ENCODE results near the gene TNIP1. TPM values are rescaled to one million over a fixed set of nuclear protein-coding genes. Genes with fewer than 3 reads are reported as not detected.
A peak's percentile ranks its signal among the peaks of the same experiment; 100 is the strongest.

Gene TNIP1
- total RNA-seq, 1 donor from 2014 or later: 221 TPM

GRCh38 chr5:151066920-151067319 is 13.9 kb downstream of the TNIP1 start:
- no peak for DNase-seq (ENCODE audit: extremely low read depth, low read depth, low spot score)

DNA sequence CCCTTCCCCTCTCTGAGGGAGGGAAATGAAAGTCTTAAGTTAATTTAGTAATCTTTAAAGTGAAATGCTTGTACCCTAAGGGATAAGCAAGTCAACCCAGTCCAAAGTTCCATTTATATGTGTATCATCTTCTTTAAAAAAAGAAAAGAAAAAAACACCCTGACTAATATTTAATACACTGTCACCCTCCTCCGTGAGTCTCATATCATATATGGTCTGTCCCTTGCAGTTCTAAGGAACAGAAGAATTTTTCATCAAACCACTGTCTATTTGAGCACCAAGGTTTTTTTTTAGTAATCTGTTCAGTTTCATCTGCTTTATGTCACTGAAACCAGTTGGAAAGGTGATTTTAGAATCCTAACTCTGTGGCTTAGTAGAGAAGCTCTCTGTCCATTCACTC is 15.2 kb downstream of the TNIP1 start:
- no peak for DNase-seq (ENCODE audit: extremely low read depth, low read depth, low spot score)

- DNase-seq (ENCODE audit: extremely low read depth, low read depth, low spot score): no peak
Observed at GRCh38 chr5:151064916-151065499, 15.8 kb downstream of the TNIP1 start.

- no peak for DNase-seq (ENCODE audit: extremely low read depth, low read depth, low spot score)
Observed at GRCh38 chr5:151063142-151063989, 17.5 kb downstream of the TNIP1 start.

GRCh38 chr5:151062405-151063141 is 18.3 kb downstream of the TNIP1 start:
- DNase-seq (ENCODE audit: extremely low read depth, low read depth, low spot score): no peak

- no peak for DNase-seq (ENCODE audit: extremely low read depth, low read depth, low spot score)
Observed at GRCh38 chr5:151060742-151061141, 20.1 kb downstream of the TNIP1 start.

DNA sequence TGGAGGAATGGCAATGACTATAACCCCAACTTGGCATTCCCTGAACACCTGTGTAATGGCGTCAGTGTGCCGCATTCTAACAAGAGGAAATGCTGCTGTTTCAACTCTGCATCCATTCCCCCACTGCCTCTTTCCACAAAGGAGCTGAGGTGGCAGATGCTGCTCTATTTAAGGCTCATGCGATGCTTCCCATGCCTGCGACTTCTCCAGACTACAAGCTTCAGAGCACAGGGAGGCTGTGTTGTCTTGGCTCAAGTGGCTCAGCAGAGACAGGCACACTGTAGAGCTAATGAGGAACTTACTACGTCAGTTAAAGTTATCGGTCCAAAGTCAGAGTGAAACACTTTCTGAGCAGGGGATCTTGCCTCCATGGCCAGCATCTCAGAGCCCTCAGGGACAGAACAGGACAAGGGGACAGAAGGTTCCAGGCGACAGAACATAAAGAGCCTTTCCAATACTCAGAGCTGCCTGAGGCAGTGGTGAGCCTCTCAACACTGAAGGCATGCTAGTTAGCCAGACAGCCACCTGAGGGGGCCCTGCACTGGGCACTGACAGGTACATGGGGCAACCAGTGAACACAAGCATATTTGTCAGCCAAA is 21.8 kb downstream of the TNIP1 start:
- DNase-seq (ENCODE audit: extremely low read depth, low read depth, low spot score): no peak

DNA sequence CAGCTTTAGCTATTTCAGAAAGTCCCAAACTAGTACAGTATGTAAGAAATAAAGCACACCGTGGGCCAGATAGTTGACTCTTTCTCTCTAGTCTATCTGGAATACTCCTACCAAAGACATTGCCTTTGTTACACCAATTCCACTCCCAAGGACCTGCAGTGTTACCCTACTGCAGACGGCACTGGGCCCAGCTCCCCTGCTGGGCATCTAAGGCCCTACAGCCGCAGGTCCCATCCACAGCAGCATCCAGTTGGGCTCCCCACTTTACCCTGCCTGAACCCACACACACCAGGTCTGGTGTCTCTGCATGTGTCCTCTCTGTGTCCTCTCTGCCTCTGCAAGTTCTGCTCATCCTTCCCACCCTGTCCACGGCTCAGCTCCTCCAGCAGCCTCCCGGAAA is 22.5 kb downstream of the TNIP1 start:
- DNase-seq (ENCODE audit: extremely low read depth, low read depth, low spot score): no peak

DNA sequence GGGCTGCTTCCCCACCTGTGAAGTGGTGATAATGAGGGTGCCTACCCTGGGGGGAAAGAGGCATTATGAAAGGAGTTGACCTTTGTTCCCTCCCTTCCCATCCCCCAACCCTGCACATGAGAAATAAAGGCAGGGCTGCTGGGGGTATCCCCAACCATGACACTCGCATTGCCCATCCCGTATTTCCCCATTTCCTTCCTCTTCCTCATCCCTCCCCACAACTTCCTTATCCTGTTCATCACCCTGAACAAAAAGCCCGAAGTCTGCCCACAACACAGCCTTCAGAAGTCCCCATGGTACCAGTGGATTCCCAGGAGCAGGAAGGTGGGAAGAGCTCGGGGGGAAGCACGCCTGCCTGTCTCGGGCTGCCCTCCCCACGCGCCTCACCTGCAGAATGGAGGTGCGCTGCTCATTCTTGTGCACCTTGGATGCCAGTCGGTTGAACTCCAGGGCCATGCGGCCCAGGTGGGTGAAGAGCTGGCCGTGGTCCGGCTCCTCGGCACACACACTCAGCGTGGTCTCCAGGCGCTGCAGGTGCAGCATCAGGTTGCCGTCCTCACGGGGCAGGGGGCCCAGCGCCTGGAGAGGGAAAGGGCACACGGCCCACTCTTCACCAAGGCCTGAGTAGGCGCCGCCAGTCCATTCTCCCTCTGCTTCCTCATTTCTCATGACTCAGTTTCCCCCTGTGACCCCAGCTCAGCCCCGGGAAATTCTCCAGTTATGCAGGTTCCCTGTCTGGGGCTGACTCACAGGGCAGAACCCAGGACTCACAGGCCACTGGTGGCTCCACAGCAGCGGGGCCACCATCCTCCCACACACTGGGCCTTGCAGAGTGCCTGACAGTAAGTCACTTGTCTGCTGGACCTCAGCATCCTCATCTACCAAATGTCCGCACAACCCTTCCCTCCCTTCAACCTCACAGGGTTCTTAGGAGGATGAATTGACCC is 24.2 kb downstream of the TNIP1 start:
- DNase-seq (ENCODE audit: extremely low read depth, low read depth, low spot score): no peak

DNA sequence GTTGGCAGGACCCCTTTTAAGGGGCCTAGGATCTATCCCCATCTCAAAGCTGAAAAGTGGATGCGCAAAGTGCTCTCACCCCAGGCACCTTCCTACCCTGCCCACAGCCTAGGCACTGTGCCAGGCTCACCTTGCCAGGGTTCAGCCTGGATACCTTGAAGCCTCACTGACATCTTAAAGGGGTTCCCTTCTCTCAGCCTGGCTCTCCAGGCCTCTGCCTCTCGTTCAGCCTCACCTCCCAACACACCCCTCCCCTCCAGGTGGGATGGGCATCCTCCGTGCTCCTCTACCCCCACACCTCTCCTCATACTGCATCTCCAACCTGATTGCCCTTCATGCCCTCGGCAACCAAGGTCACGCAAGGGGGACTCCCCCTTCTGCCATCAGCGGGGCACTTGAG is 25.5 kb downstream of the TNIP1 start:
- no peak for DNase-seq (ENCODE audit: extremely low read depth, low read depth, low spot score)

GRCh38 chr5:151054709-151055108 is 26.1 kb downstream of the TNIP1 start:
- no peak for DNase-seq (ENCODE audit: extremely low read depth, low read depth, low spot score)

GRCh38 chr5:151053796-151054462 is 26.9 kb downstream of the TNIP1 start:
- no peak for DNase-seq (ENCODE audit: extremely low read depth, low read depth, low spot score)

DNA sequence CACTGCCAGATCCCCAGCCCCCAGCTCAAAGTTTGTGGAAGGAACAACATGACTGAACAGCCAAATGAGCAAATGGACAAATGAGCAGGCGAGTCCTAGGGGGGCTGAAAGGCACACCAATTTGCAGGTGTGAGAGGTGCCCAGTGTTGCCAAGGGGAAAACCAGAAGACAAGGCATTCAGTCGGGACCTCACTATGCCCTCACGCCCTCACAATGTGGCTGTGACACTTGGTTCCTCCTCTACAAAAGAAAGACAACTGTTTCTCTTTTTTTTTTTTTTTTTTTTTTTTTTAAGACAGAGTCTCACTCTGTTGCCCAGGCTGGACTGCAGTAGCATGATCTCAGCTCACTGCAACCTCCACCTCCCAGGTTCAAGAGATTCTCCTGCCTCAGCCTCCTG is 28.0 kb downstream of the TNIP1 start:
- no peak for DNase-seq (ENCODE audit: extremely low read depth, low read depth, low spot score)

DNA sequence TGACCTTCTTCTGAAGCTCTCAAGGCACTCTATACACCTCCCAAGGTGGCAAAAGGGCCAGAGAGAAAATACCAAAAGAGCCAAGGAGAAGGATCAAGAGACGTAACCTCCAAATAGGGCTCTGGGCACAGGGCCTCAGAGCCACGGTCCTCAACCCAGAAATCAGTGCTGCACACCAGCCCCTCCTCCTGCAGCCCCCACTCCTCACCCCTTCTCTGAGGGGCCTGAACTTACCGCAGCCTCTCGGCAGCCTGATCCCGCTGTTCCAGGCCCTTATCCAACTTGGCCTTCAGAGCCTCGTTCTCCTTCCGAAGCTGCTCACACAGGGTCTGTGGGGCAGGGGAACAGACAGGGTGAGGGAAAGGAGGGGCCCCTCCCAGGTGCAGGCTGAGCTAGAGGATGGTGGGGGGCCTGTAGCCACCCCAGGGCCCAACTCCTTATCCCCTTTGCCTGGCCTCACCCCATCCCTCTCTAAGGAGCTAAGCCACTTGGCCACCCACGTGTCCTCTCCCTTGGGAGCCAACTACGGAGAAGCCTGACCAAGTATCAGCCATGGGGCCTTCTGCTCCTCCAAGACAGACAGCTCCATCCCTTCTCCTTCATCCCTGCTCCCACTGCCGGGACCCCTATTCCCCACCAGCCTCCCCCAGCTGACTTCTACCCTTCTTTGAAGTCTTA is 28.8 kb downstream of the TNIP1 start:
- DNase-seq (ENCODE audit: extremely low read depth, low read depth, low spot score): no peak

- DNase-seq (ENCODE audit: extremely low read depth, low read depth, low spot score): peak; percentile 48
Observed at GRCh38 chr5:151051066-151051930, 29.5 kb downstream of the TNIP1 start.

DNA sequence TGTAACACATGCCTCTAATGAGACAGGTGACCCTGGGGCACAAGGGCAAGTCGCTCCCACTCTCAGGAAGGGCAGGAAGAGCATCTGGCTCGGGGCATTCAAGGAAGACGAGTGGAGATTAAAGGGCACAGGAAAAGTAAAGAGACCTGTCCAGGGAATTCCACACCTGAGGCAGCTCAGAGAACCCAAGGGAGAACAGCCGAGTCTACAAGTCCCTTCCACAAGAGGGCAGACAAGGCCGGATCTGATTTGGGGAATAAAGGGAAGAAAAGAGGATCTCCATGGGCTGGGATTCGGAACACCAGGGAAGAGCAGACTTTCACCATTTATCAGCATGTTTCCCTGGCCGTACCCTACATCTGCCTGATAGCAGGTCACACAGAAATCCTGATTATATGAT is 32.3 kb downstream of the TNIP1 start:
- DNase-seq (ENCODE audit: extremely low read depth, low read depth, low spot score): no peak

DNA sequence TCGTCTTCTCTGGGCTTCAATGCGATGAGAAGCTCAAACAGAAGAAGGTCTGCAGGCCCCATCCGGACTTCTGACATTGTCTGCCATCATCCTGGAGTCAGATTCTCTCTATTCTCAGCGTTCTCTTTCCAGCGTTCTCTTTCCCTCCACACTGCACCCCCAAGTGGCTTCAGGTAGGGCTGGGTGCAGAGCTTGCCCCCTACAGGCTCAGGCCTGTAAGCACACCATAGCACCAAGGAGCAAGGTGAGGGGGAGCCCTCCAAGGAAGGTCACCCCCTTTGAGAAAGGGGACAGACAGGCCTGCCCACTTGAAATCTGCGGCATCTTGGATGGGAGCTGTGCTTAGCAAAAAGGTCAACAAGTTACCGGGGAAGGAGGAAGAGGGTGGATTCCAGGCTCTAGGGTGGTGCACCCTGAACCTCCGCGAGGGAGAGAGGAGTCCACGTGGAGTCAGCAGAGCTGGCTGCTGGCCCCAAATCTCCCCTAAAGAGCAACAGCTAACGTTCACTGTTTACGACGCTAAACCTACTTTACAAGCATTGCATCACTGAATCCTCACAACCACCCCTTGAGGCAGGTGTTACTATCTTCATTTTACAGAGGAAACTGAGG is 32.9 kb downstream of the TNIP1 start:
- DNase-seq (ENCODE audit: extremely low read depth, low read depth, low spot score): no peak
